GM21423 (cell line): ENCODE measurements around the gene EBP.

Experiments used
- ATAC-seq: cut with Tn5 transposase; IDR thresholded peaks from one replicate; pipeline ENCODE4 v1.9.1; 2021; ENCODE audit warnings: mild to moderate bottlenecking, moderate library complexity; ENCODE audit not compliant: unreplicated experiment

Gene EBP

GRCh38 chrX:48574270-48575266, 53.0 kb downstream of the EBP start, which contains the start of gene RBM3:
Gene RBM3, plus strand, starts transcription at chrX:48574484. Its CDS starts 697 bp downstream, at chrX:48575181.
- ATAC-seq = peak; percentile 91

DNA sequence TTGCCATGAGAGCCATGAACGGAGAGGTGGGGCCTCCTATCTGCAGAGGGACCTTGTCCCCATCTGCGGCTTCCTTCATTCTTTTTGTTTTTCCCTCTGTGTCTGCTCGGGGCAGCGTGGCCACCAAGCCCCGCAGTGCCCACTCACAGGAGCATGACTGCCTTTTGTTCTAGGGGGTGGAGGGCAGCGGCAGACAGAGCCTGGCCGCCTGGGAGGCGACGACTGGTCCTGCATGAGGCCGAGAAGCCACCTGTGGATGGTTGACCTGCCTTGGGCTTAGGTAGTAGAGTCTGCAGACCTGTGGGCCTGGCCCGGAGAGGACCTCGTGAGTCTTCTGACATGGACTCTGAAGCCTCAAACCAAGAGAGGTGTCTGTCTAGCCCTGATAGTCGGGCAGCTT, 54.0 kb downstream of the EBP start:
- no peak for ATAC-seq

GRCh38 chrX:48576108-48576507, 54.5 kb downstream of the EBP start:
- no peak for ATAC-seq
